ENCODE results near the gene YPEL5.

DNA sequence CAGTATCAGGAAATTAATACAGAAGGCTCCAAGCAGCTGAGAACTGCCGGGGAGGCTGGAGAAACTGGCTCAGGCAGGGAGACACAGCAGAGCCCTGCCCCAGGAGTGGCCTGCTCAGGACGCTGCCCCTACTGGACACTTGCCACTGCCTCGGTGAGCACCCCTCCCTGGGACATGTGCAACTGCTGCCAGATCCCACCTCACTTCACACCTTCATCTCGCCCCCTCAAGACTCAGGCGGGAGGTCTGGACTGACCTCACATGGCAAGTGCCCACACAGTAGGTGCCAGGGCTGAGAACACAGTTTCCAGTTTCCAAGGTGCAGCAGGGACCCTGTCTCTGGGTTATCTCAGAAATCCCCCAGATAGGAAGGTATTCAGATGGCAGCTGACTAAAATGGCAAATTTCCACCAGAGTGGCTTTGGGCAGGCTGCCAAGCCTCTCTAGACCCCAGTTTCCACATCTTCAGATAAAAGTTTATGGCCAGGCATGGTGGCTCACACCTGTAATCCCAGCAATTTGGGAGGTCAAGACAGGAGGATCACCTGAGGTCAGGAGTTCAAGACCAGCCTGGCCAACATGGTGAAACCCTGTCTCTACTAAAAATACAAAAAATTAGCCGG, 50.9 kb downstream of the YPEL5 start:
- no peak for TF ChIP-seq POLR2AphosphoS5 (IDR thresholded peaks at IDR 0.05; ENCODE audit: low read depth, low read length)
- TF ChIP-seq POLR2A (IDR thresholded peaks at IDR 0.05; ENCODE audit: low read depth, low read length) = no peak
